Kidney (tissue), 14 donors: ENCODE data around the gene MAP2K3. TPM values are rescaled to one million over a fixed set of nuclear protein-coding genes. Genes with fewer than 3 reads are reported as not detected.

ENCODE experiments used
- DNase-seq, 5 donors: peaks; one replicate each; pipeline ENCODE4 v3.0.0-alpha.2; 2013 to 2020
- FAIRE-seq: peaks from 2 replicates; lab custom pipeline; 2012; peaks lifted over from hg19 to GRCh38; lab: Jason Lieb, UNC
- H3K27ac ChIP-seq, 2 donors: one replicate each; pipeline ENCODE4 v1.7.0; 2013; ENCODE audit warnings: low read depth in 2 of 2, low read length in 2 of 2, inconsistent platforms in 1 of 2
- H3K27me3 ChIP-seq: one replicate; pipeline ENCODE4 v1.7.1; 2013; ENCODE audit warnings: low read length, inconsistent platforms; ENCODE audit not compliant: control insufficient read depth, insufficient read depth
- H3K36me3 ChIP-seq, 3 donors: one replicate each; pipeline versions ENCODE4 v1.7.0 to v1.7.1; 2013; ENCODE audit warnings: low read length in 3 of 3, control low read depth in 1 of 3, inconsistent platforms in 1 of 3; ENCODE audit not compliant: insufficient read depth in 3 of 3, control insufficient read depth in 2 of 3
- H3K4me1 ChIP-seq, 3 donors: one replicate each; pipeline versions ENCODE4 v1.7.0 to v1.7.1; 2013; ENCODE audit warnings: low read length in 3 of 3, inconsistent platforms in 1 of 3, low read depth in 1 of 3; ENCODE audit not compliant: control insufficient read depth in 2 of 3, insufficient read depth in 2 of 3
- H3K4me3 ChIP-seq, 3 donors: one replicate each; pipeline versions ENCODE4 v1.7.0 to v1.8.1; 2013; ENCODE audit warnings: low read length in 3 of 3, control low read depth in 1 of 3, inconsistent platforms in 1 of 3
- H3K9ac ChIP-seq, 3 donors: one replicate each; pipeline versions ENCODE4 v1.7.0 to v1.7.1; 2013; ENCODE audit warnings: low read length in 3 of 3, control low read depth in 1 of 3, inconsistent platforms in 1 of 3
- H3K9me3 ChIP-seq, 3 donors: one replicate each; pipeline versions ENCODE4 v1.7.0 to v1.7.1; 2013; ENCODE audit warnings: low read length in 3 of 3, control low read depth in 1 of 3, inconsistent platforms in 1 of 3; ENCODE audit not compliant: control insufficient read depth in 2 of 3, insufficient read depth in 1 of 3
- CTCF ChIP-seq: IDR thresholded peaks from 3 replicates; pipeline ENCODE4 v1.5.1; 2012; ENCODE audit warnings: mild to moderate bottlenecking, moderate library complexity, borderline replicate concordance; ENCODE audit not compliant: insufficient read depth; ENCODE audit errors: extremely low read depth
- intact Hi-C: fragments of 100-400 bp; cut with DNase I; formaldehyde crosslinking; loops from one replicate; pipeline ENCODE4 v1.11.1; 2022
- polyA plus RNA-seq: library from polyadenylated mRNA; stranded (reverse); fragments of 350-450 nt; fragmentation: Illumina TruSeq; extraction: RNeasy Lipid Tissue Mini Kit (QIAGEN cat#74804); gene quantifications from one replicate; pipeline ENCODE4 v1.2.3, GENCODE V29; 2014; ENCODE audit warnings: low read depth, low replicate concordance; ENCODE audit not compliant: insufficient read depth
- total RNA-seq: library from RNA; stranded (reverse); fragmentation: NEBNext Ultra II Directional; extraction: Animal tissue kit (Norgen Biotek cat#: 25700); gene quantifications from one replicate; pipeline ENCODE4 v1.2.1, GENCODE V29; 2021
- donor health status: control.
- donor health status: control.
- donor health status: control.
- donor health status: control.
- donor health status: control.
- donor health status: DM: yes; HTN: yes; CAD: no.
- donor health status: Normal renal cell carcinoma (clear cell type).

MAP2K3 gene
- total and polyA plus RNA-seq, 2 donors from 2014 or later = 40.1 to 44.0 TPM

DNA sequence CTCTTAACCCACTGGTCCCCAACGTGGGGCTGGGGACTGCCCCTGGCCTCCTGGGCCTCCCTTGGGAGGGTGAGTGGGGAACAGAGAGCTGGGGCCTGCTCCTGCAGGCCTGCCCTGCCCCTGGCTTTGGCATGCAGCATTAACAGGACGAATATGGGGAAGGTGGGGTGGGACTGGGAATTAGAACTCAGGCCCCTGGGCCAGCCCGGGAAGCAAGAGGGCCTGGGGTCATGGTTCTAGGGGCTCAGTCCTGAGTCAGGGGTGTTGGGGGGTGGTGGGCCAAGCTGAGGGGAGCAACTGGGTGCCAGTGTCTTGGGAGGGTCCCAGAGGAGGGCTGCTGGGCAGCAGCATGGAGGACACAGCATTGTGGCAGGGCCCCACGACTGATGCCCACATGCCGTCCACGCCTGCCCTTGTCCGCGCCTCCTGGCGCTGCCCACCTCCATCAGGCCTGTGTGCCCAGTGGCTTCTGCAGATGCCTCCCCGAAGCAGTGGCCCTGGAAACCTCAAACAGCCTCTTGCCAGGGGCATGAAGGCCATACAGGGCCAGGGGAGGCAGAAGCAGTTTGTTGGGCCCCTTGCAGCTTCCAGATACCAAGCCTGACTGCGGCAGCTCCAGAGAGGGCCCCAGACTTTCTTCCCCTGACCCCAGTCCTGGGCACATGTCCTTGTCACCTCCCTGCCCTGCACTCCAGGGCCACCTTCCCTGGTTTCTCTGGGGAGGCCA, 4.8 kb downstream of the MAP2K3 start:
- no peak overlapping the region for H3K4me3 ChIP-seq
- peak overlapping the region in 1 of 3 donors; percentile 60 for H3K9ac ChIP-seq
- no peaks in the 10 kb centered on the region for H3K36me3 ChIP-seq
- H3K9me3 ChIP-seq = no peaks in the 10 kb centered on the region
- no peaks in the 10 kb centered on the region for H3K27me3 ChIP-seq
- DNase-seq = peak in 1 of 5 donors; percentile 79
- no peak for TF ChIP-seq CTCF
- FAIRE-seq = no peak
- peaks cover 8 to 45% (median 32%) of the 10 kb centered on the region in 3 donors for H3K4me1 ChIP-seq
- intact Hi-C loops = no loop called here
- peak overlapping the region; percentile 69 to 99 for H3K27ac ChIP-seq

- FAIRE-seq = no peak
- no peaks in the 10 kb centered on the region for H3K27me3 ChIP-seq
- intact Hi-C loops = no loop called here
- TF ChIP-seq CTCF = no peak
- H3K4me1 ChIP-seq = peaks cover 8 to 50% (median 37%) of the 10 kb centered on the region in 3 donors
- H3K4me3 ChIP-seq = no peak overlapping the region
- H3K9me3 ChIP-seq = no peaks in the 10 kb centered on the region
- peak overlapping the region in 1 of 3 donors; percentile 60 for H3K9ac ChIP-seq
- peak in 1 of 5 donors; percentile 78 for DNase-seq
- H3K27ac ChIP-seq = peak overlapping the region in 1 of 2 donors; percentile 69
- no peaks in the 10 kb centered on the region for H3K36me3 ChIP-seq
Observed at GRCh38 chr17:21289902-21290571, 5.5 kb downstream of the MAP2K3 start.

GRCh38 chr17:21291357-21291756, 6.8 kb downstream of the MAP2K3 start:
- H3K27ac ChIP-seq = no peak overlapping the region
- no peak overlapping the region for H3K9ac ChIP-seq
- FAIRE-seq (no peak), DNase-seq (peak in 1 of 5 donors; percentile 70)
- H3K36me3 ChIP-seq = no peaks in the 10 kb centered on the region
- H3K27me3 ChIP-seq = no peaks in the 10 kb centered on the region
- intact Hi-C loops = no loop called here
- TF ChIP-seq CTCF = no peak
- no peaks in the 10 kb centered on the region for H3K9me3 ChIP-seq
- H3K4me1 ChIP-seq = peaks cover 8 to 55% (median 42%) of the 10 kb centered on the region in 3 donors
- H3K4me3 ChIP-seq = no peak overlapping the region
